Activated T-cell treated with anti-CD3 and anti-CD28 coated beads for 4 hours (primary cell): ENCODE results near the gene MRPS5.
"Not testable (repeated sequence)": the region's sequence is repeated elsewhere in the genome, so short reads cannot be mapped to it uniquely, and the experiment has no call there.

Experiments
- DNase-seq: peaks from one replicate; pipeline ENCODE4 v3.0.0-alpha.2; 2020

MRPS5 gene

GRCh38 chr2:95044601-95045000 is 77.0 kb downstream of the MRPS5 start:
- no peak for DNase-seq

DNA sequence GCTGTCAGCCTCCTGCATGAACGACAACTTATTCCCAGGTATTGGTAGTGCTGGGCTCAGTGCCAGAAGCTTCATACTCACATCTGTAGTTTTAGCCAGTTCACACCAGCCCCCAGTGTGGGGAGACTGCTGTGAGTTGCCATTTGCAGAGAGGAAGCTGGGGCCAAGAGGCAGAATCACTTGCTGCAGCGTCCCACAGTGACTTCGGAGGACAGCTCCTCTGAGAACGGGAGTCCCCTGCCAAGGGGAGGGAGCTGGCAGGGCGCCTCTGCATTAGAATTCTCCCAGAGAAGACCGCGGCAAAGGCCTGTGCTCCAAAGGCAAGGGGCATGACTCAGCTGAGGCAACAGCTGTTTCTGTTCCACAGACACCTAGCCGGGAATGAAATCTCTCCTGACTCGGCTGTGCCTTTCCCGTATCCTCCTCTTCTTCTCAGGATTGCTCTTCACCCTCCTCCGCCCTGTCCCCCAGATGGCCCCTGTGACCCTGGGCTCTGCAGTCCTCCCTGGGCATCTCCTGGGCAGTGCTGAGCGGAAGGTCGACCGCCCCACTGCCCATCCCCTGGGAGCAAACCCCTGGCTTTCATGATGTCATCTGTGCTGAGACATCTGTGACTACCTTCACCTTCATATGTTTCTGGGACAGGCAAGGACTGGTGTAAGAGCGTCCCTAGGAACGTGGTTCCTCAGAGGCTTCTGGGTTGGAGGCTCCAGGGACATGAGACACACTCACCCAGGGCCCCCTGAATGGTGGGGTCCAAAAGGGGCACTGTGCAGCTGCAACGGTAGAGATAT is 78.1 kb downstream of the MRPS5 start:
- no peak for DNase-seq

- no peak for DNase-seq
These were observed 78.9 kb downstream of the MRPS5 start for GRCh38 chr2:95042472-95043271.

- DNase-seq = no peak
These were observed 79.7 kb downstream of the MRPS5 start for GRCh38 chr2:95041824-95042442.

DNA sequence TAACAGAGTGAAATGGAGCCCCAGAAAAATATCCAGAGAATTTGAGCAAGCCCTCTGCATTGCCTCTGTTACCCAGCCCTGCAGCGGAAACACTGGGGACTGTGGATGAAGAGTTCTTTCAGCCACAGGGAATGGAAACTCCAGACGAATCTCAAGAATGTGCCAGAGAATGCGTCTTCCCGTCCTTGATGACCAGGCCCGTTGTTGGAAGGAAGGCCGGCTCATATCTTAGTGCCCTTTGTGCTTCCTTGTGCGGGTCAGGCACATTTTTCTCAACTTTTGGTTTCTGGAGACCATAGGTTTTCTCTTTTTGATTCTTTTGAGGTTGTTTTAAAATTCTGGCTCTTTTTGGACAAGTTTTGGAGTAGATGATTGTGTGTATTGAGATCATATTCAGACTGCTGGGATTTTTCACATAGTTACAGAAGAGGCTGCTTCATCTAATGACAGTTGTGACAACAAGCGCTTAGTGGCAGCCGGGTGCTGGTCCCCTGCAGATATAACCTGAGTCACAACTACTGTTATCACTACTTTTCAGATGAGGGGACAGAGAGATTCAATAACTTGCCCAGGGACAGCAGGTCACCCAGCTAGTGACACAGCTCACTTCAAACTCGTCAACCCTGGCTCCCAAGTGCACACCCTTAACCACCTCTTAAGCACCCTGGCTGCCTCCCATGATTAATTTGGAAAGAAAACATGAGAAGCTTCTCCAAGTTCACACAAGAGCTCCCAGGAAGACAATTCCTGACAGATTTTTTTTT is 80.4 kb downstream of the MRPS5 start:
- DNase-seq = no peak

DNA sequence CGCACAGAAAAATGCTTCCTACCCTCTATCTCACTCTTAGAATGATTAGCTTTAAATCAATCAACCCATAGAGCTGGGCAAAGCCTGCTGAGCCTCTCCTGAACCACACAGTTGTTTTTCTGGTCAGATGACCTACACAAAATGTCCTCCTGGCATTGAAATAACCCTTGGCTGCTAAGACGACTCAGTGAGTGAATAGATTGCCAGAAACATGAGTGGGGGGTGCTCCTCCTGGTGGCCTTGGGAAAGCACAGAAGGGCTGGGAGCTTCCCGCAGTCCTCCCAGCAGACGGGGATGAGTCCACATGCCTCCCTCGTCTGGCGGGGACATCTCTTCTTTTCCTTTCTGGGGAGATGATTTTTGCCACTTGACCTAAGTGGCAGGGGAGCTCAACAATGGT is 81.2 kb downstream of the MRPS5 start:
- DNase-seq = no peak

GRCh38 chr2:95039978-95040377 is 81.6 kb downstream of the MRPS5 start:
- no peak for DNase-seq

- peak; percentile 32 for DNase-seq
These were observed 82.2 kb downstream of the MRPS5 start for GRCh38 chr2:95039363-95039762.

- no peak for DNase-seq
These were observed 82.8 kb downstream of the MRPS5 start for GRCh38 chr2:95038635-95039298.

- DNase-seq = not testable (repeated sequence)
These were observed 83.6 kb downstream of the MRPS5 start for GRCh38 chr2:95037841-95038585.

GRCh38 chr2:95037384-95037839 is 84.2 kb downstream of the MRPS5 start:
- no peak for DNase-seq

GRCh38 chr2:95036596-95037383 is 84.8 kb downstream of the MRPS5 start:
- no peak for DNase-seq
